ENCODE measurements around the gene FHL5. TPM values are rescaled to one million over a fixed set of nuclear protein-coding genes. Genes with fewer than 3 reads are reported as not detected.
A peak's percentile ranks its signal among the peaks of the same experiment; 100 is the strongest.

Gene FHL5
- 21.4 TPM for total RNA-seq

GRCh38 chr6:96562886-96563285 lies at the start of gene FHL5:
TSS of gene FHL5 (plus strand) at chr6:96563128. CDS start at chr6:96603614, 40,486 bp downstream.
- no peaks in the 10 kb centered on the region for H3K9me3 ChIP-seq
- no peaks in the 10 kb centered on the region for H3K4me1 ChIP-seq
- H3K36me3 ChIP-seq: no peaks in the 10 kb centered on the region
- H3K27me3 ChIP-seq: no peaks in the 10 kb centered on the region
- TF ChIP-seq POLR2AphosphoS5 (IDR thresholded peaks at IDR 0.05; ENCODE audit: insufficient read depth in 1 of 2, low read depth in 1 of 2): peak in 1 of 2 donors; percentile 24
- TF ChIP-seq CTCF (IDR thresholded peaks at IDR 0.05): no peak
- no peak for TF ChIP-seq POLR2A (IDR thresholded peaks at IDR 0.05)
- intact Hi-C loops (cut with DNase I): no loop called here
- H3K4me3 ChIP-seq: peak within 1 kb of the TSS in 1 of 2 donors; percentile 21
- DNase-seq (ENCODE audit: extremely low spot score in 2 of 2): no peak
- H3K27ac ChIP-seq: no peak within 1 kb of the TSS

GRCh38 chr6:96520171-96521115 lies 42.5 kb upstream of the FHL5 start:
- Histone ChIP-seq H3K36me3 (peaks cover 0 to 10% of the 10 kb centered on the region in 2 donors), H3K4me3 (peak overlapping the region; percentile 79 to 92), H3K27ac (no peak overlapping the region), H3K4me1 (peaks cover 34% of the 10 kb centered on the region), H3K9me3 (no peaks in the 10 kb centered on the region), H3K27me3 (no peaks in the 10 kb centered on the region)
- DNase-seq (ENCODE audit: extremely low spot score in 2 of 2): no peak
- intact Hi-C loops (cut with DNase I): no loop called here
- TF ChIP-seq POLR2AphosphoS5 (IDR thresholded peaks at IDR 0.05; ENCODE audit: insufficient read depth in 1 of 2, low read depth in 1 of 2) (no peak), CTCF (IDR thresholded peaks at IDR 0.05) (no peak), POLR2A (IDR thresholded peaks at IDR 0.05) (no peak)

- H3K4me3 ChIP-seq: peak overlapping the region; percentile 79 to 92
- intact Hi-C loops (cut with DNase I): no loop called here
- no peaks in the 10 kb centered on the region for H3K27me3 ChIP-seq
- no peak for DNase-seq (ENCODE audit: extremely low spot score in 2 of 2)
- H3K9me3 ChIP-seq: no peaks in the 10 kb centered on the region
- TF ChIP-seq POLR2A (IDR thresholded peaks at IDR 0.05) (no peak), CTCF (IDR thresholded peaks at IDR 0.05) (no peak), POLR2AphosphoS5 (IDR thresholded peaks at IDR 0.05; ENCODE audit: insufficient read depth in 1 of 2, low read depth in 1 of 2) (no peak)
- peak overlapping the region; percentile 94 for H3K27ac ChIP-seq
- peaks cover 34% of the 10 kb centered on the region for H3K4me1 ChIP-seq
- H3K36me3 ChIP-seq: peaks cover 0 to 18% of the 10 kb centered on the region in 2 donors
These were observed 41.7 kb upstream of the FHL5 start for GRCh38 chr6:96521306-96521643.

GRCh38 chr6:96521644-96522464 lies 41.1 kb upstream of the FHL5 start, which contains the start of gene UFL1:
TSS of gene UFL1 (plus strand) at chr6:96521806. CDS start at chr6:96521874, 68 bp downstream.
- Histone ChIP-seq H3K36me3 (peaks cover 0 to 22% of the 10 kb centered on the region in 2 donors), H3K4me1 (peaks cover 34% of the 10 kb centered on the region), H3K9me3 (no peaks in the 10 kb centered on the region), H3K27me3 (no peaks in the 10 kb centered on the region), H3K27ac (peak within 1 kb of the TSS; percentile 94), H3K4me3 (peak within 1 kb of the TSS; percentile 79 to 92)
- intact Hi-C loops (cut with DNase I): no loop called here
- peak; percentile 94 to 97 for DNase-seq (ENCODE audit: extremely low spot score in 2 of 2)
- TF ChIP-seq POLR2A (IDR thresholded peaks at IDR 0.05): peak in 1 of 2 donors; percentile 88
- peak; percentile 78 to 97 for TF ChIP-seq POLR2AphosphoS5 (IDR thresholded peaks at IDR 0.05; ENCODE audit: insufficient read depth in 1 of 2, low read depth in 1 of 2)
- TF ChIP-seq CTCF (IDR thresholded peaks at IDR 0.05): no peak

Measured in vagina (tissue), 2 donors.